TTC549 (cell line): ENCODE measurements around the gene SGCD.
"Not testable (repeated sequence)": the region's sequence is repeated elsewhere in the genome, so short reads cannot be mapped to it uniquely, and the experiment has no call there.

Source experiments
- FAIRE-seq: peaks from 2 replicates; lab custom pipeline; 2012; peaks lifted over from hg19 to GRCh38; lab: Jason Lieb, UNC

Gene SGCD

GRCh38 chr5:156582193-156582598 lies 255.2 kb downstream of the SGCD start:
- FAIRE-seq = no peak

DNA sequence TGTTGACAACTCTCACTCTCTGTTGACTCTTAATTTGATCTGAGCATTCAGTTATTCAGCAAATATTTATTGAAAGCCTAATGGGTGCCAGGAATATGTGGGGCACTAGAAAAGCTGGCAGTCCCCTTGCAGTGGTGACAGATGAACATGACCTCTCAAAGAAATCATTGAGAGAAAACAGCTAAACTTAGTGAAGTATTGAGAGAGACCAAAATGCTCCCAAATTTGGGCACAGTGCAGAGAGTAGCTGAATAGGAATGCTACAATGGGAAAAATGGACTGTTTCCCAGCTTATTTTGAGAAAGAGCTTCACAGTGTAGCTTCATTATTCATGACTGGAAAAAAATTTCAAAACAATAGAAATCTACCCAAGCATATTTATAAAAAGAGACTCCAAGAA lies 257.9 kb downstream of the SGCD start:
- FAIRE-seq = no peak

- no peak for FAIRE-seq
These were observed 259.0 kb downstream of the SGCD start for GRCh38 chr5:156585999-156586398.

DNA sequence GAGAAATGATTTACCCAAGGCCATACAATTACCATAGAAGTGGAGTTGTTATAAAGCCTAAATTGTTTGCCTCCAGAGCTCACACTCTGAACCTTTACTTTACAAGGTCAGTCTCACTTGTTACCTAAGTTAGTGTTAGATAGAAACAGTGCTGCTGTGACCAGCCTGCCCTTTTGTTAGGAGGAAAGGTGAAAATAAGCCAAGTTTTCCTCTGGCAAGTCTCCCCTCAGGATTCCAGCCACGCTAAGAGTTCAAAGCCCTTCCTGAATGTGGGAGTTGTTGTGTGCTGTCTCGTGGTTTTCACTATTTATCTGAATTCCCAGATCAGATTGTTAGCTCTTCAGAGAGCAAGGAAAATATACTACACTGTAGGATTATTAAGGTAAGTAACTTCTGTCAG lies 260.0 kb downstream of the SGCD start:
- FAIRE-seq = no peak

DNA sequence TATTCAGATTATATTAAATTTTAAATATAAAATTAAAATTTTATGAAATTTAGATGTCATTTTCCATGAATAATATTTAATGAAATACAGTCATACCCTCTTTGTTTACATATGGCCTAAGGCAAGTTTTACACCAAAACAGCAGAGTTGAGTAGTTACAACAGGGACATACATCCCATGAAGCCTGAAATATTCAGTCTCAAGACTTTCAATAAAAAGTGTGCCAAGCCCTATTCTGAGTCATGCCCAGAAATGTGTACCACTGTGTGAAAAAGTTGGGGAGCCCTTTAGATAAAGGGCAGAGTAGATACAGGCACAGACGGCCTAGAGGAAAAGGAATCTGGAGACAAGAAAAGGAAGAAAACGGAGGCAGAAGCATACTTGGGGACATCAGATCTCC lies 261.3 kb downstream of the SGCD start:
- no peak for FAIRE-seq

GRCh38 chr5:156589104-156589945 lies 262.4 kb downstream of the SGCD start:
- no peak for FAIRE-seq

DNA sequence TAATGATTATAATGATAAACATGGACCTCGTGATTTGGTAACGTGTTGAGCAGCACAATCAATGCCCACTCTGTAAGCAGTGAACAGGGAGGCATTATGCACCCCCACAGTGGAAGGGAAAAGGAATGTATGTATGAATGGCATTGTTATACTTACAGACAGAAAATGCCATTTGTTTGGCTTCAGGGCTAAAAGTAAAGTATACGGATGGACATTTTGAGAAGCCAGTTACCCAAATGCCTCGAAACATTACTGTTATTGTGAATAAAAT lies 262.9 kb downstream of the SGCD start:
- no peak for FAIRE-seq

GRCh38 chr5:156590978-156591377 lies 264.0 kb downstream of the SGCD start:
- no peak for FAIRE-seq

GRCh38 chr5:156591631-156592030 lies 264.7 kb downstream of the SGCD start:
- FAIRE-seq = no peak

DNA sequence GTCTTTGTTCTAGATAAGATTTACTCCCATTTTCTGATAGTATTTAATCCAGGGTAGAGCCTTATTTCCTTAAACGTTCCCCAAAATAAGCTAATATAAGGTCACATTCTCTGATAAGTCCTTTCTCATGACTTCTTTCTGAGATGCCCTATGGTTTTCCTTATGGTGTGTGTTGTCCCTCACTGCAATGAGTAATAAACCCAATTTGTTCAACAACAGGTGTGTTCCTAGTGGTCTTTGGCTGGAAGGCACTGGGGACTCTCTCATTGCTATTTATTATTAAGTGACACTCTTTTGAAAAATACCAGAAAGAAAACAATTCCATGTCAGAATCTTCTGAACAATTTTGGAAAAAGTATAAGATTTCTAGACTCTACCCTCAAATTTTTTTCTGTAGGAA lies 266.6 kb downstream of the SGCD start:
- FAIRE-seq = no peak

DNA sequence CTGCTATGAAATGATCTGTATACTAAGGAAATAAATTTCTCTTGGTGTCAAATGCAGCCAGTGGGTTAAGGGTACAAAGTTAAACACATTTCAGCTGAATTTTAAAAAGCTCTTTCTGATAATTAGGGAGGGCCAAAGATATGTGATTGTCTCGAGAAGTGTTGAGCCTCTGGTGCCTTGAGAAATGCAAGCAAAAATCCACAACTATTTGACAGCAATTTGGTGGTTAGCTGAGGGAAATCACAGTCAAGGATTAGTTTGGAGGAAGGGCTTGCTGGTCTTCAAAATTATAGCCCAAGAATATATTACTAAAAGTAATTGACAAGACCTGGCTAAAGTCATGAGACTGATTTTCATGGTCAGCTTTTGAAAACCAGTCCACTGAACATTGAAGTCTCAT lies 267.4 kb downstream of the SGCD start:
- FAIRE-seq = no peak

DNA sequence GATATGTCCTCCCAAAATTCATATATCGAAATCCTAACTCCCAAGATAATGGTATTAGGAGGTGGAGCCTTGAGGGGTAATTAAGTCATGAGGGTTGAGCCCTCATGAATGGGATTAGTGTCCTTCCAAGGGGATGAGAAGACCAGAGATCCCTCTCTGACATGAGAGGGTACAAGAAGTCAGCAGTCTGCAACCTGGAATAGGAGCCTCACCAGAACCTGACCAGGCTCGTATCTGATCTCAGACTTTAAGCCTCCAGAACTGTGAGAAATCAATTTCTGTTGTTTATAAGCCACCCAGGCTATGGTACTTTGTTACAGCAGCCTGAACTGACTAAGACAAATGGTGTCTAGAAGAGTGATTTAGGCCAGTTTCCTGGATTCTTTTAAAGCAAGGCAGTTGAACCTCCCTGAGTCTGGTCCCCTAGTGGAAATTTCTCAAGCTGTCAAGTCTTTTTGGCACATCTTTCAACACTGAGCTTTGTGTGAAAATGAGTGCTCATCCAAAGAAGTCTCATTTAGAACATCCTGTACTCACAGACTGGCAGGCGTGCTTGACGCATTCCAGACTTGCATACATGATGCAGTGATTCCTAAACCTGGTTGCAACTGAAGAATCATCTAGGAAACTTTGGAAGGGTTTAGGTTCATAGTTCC lies 268.3 kb downstream of the SGCD start:
- FAIRE-seq = no peak

DNA sequence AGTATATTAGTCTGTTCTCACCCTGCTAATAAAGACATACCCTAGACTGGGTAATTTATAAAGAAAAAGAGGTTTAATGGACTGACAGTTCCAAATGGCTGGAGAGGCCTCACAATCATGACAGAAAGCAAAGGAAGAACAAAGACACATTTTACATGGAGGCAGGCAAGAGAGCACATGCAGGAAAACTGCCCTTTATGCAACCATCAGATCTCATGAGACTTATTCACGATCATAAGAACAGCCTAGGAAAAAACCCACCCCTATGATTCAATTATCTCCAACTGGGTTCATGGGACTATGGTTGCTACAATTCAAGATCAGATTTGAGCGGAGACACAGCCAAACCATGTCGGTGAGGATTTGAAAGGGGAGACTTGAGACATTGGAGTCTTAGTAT lies 270.3 kb downstream of the SGCD start:
- FAIRE-seq = no peak

DNA sequence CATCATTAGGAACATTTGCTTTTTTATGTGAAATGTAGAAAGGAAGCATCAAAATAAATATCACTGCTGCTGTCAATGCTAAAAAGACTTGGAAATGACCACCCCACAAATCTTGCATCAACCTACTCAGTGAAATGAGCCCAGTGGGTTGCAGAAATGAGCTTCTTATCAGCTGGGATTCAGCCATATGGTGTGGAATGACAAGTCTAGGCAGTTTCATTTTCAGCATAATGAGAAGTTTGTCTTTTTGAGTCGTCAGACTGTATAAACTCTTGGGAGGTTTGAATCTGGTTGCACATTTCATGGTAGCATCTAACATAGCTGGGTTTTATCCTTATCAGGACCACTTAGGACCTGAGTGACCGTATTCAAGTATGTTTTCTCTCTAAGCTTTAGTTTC lies 272.0 kb downstream of the SGCD start:
- no peak for FAIRE-seq

DNA sequence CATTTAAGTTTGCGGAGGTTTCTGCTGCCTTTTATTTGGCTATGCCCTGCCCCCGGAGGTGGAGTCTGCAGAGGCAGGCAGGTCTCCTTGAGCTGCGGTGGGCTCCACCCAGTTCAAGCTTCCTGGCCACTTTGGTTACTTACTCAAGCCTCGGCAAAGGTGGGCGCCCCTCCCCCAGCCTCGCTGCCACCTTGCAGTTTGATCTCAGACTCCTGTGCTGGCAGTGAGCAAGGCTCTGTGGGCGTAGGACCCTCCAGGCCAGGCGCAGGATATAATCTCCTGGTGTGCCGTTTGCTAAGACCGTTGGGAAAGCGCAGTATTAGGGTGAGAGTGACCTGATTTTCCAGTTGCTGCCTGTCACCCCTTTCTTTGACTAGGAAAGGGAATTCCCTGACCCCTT lies 283.6 kb downstream of the SGCD start:
- FAIRE-seq = not testable (repeated sequence)

- no peak for FAIRE-seq
These were observed 288.9 kb downstream of the SGCD start for GRCh38 chr5:156615901-156616300.

DNA sequence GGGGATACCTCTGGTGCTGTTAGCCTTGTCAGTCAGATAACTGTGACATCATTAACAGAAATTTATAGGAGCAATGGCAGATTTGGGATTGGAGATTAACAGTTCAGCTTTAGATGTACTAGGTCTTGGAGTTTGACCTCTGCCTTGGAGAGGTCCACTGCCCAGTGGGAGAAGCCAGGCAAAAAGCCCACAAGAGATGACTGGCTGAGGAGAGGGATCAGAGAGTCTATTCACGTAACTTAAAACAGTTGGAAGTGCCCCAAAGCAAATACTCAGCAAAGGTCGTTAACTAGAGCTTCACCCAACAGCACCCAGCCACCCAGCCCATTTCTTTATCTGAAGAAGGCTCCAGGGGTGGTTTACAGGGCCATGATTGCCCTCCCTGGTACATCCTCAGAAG lies 290.5 kb downstream of the SGCD start:
- no peak for FAIRE-seq

DNA sequence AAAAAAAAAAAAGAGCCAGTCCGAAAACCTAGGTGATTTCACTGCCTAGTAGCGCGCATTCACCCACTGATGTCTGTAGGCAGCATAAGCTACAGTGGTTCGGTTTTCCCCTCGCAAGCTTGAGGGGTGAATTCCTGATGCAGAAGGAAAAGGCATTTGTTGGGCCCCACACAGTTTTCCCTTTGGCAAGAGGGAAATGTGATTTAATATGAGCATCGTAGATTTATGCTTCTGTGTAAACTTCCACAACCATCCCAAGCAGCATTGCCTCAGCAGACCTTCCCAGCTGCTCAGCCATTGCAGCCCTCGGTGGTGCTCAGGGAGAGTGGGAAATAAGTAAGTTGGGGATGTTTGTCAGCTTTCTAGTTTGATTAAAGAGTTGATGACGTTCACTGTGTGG lies 291.6 kb downstream of the SGCD start:
- no peak for FAIRE-seq

DNA sequence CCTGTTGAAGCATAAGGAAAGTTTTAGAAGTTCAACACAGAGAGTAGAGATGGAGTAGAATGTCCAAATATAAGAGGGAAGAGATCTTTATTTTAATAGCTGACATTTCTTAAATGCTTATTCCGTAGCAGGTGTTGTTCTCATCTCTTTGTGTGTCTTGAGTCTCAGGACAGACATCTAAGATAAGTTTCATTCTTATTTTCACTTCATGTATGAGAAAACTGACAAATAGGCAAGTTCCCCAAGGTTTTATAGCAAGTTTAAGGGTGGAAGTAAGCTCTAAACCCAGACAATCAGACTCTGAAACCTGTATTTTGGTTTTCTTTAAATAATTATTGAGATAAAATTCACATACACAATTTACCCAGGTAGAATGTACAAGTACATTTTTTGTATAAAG lies 294.8 kb downstream of the SGCD start:
- no peak for FAIRE-seq

DNA sequence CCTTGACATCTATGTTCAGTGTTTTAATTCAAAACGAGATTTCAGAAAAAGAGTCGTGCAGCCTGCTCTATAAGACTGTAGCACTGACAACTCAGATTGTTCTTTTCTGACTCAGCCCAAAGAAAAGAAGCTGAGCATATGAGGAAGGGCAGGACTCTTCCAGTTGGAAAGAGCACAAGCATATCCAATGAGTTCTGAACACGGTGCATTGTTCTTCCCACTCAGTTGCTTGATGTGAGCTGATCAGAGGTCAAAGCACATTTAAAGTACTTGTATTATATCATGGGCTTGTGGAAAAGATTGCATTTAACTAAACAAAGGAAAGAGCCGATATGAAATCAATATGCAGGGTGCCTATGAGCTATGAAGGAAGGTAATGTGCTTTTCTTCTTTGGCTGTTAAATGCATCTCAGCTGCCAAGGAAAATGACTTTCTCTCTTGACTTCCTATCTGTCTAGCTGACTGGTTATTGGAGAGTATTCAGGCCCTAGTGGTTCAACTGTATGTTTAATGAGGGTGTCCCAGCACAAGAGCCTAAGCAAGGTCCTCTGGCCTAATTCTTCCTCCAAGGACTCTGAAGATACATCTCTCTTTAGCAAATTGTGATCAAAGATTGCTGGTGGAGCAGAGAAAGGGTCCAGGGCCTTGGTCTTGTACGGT lies 296.5 kb downstream of the SGCD start:
- FAIRE-seq = no peak

DNA sequence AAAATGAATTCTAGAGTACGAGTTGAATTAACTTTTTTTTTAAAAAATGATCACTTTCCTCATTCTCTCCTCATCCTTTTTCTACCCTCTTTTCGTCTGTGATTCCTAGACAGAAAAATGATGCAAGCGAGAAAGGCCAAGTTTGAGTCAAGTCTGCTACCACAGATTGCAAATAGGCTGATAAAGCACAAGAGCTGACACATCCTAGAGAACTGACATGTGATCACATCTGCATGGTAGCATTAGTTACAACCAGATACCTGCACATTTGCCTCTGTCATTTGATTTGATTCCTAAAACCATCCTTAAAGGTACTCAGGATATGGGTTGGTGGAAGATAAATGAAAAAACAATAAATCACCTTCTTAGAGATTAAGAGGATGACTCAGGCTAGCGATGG lies 297.7 kb downstream of the SGCD start:
- FAIRE-seq = no peak

GRCh38 chr5:156628421-156628820 lies 301.5 kb downstream of the SGCD start:
- FAIRE-seq = no peak

DNA sequence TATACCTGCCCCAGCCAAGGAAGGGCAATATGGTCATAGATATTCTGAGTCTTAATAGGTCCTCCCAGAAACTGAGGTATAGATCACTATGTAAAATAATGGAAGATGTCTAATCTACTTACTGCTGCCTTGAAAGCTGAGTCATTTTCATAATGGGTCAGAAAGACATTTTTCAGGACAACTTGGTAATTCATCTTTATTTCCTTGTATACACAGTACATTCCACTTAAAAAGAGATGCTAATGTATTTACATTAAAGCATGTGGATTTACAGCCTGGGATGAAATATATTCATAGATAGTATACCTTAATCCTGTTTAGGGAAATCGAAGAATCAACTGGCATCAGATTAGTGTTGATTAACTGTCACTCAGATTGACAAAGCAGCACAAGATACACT lies 304.0 kb downstream of the SGCD start:
- FAIRE-seq = no peak

DNA sequence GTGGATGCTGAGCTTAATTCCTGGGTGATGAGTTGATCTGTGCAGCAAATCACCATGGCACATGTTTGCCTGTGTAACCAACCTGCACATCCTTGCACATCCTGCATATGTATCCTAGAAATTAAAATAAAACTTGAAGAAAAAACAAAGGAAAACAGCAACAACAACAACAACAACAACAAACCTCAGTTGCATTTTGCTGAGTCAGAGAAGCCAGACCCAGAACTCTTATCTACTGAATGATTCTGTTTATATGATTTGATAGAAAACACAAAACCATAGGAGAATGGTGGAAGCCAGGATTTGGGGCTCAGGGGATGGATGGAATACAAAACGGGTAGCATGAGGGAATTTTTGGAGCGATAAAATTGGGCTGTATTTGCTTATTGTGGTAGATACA lies 307.3 kb downstream of the SGCD start:
- no peak for FAIRE-seq
